RWPE2 (cell line): Measurements from ENCODE around the gene CENPP.

Experiments used
- ATAC-seq: fragments of 200-7000 bp; cut with Tn5 transposase; 3 replicates; pipeline ENCODE4 v1.9.1; 2021; ENCODE audit warnings: low read depth
- DNase-seq: peaks from one replicate; pipeline ENCODE4 v3.0.0-alpha.2; 2020; ENCODE audit warnings: low spot score
- H3K27ac ChIP-seq: fragments of 450-650 bp; 2 replicates; pipeline ENCODE4 v1.5.1; 2017; ENCODE audit warnings: mild to moderate bottlenecking; ENCODE audit not compliant: poor library complexity, severe bottlenecking
- H3K27me3 ChIP-seq: fragments of 250-450 bp; sonication (Bioruptor Pico); 2 replicates; pipeline ENCODE4 v1.5.1; 2021; ENCODE audit warnings: mild to moderate bottlenecking, moderate library complexity; ENCODE audit not compliant: insufficient read depth, poor library complexity, severe bottlenecking
- H3K36me3 ChIP-seq: fragments of 250-450 bp; sonication (Bioruptor Pico); 2 replicates; pipeline ENCODE4 v1.5.1; 2020; ENCODE audit warnings: low read depth, mild to moderate bottlenecking, moderate library complexity
- H3K4me1 ChIP-seq: fragments of 250-450 bp; sonication (Bioruptor Pico); 2 replicates; pipeline ENCODE4 v1.5.1; 2021; ENCODE audit warnings: mild to moderate bottlenecking, moderate library complexity; ENCODE audit not compliant: insufficient read depth, poor library complexity, severe bottlenecking
- H3K4me3 ChIP-seq: fragments of 250-450 bp; sonication (Bioruptor Pico); 2 replicates; pipeline ENCODE4 v1.5.1; 2021; ENCODE audit warnings: mild to moderate bottlenecking, moderate library complexity; ENCODE audit not compliant: severe bottlenecking
- H3K9me3 ChIP-seq: fragments of 250-450 bp; sonication (Bioruptor Pico); 2 replicates; pipeline ENCODE4 v1.5.1; 2021; ENCODE audit warnings: mild to moderate bottlenecking, moderate library complexity; ENCODE audit not compliant: severe bottlenecking
- CTCF ChIP-seq: fragments of 450-650 bp; IDR thresholded peaks from one replicate; pipeline ENCODE4 v1.5.1; 2017; ENCODE audit warnings: mild to moderate bottlenecking, moderate library complexity; ENCODE audit not compliant: poor library complexity, severe bottlenecking

CENPP gene

DNA sequence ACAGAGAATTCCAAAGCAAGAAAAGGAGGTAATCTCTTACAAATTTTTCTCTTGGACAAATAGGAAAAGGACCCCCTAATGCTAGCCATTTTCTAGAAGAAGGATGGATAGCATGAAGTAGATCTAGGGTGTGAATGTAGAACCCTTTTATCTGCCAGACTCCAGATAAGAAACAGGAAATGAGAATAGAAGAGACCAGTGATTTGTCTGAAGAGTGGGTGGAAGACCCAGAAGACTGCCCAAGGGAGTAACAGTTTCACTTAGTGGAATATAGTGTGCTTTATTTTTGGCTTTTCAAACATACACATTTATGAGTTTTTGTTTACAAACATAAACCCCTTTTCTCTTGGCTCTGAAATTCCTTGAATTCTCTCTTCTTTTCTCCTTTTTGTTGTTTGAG is 185.0 kb downstream of the CENPP start:
- TF ChIP-seq CTCF, result no peak
- Histone ChIP-seq H3K4me3 (no peak overlapping the region), H3K27me3 (no peaks in the 10 kb centered on the region), H3K27ac (no peak overlapping the region), H3K9me3 (no peaks in the 10 kb centered on the region), H3K4me1 (peaks cover 17% of the 10 kb centered on the region), H3K36me3 (no peaks in the 10 kb centered on the region)
- DNase-seq (no peak), ATAC-seq (no peak)

- Histone ChIP-seq H3K27ac (no peak overlapping the region), H3K27me3 (no peaks in the 10 kb centered on the region), H3K4me3 (no peak overlapping the region), H3K36me3 (no peaks in the 10 kb centered on the region), H3K9me3 (no peaks in the 10 kb centered on the region), H3K4me1 (no peaks in the 10 kb centered on the region)
- no peak for TF ChIP-seq CTCF
- ATAC-seq, result no peak
- DNase-seq, result no peak
Observed at GRCh38 chr9:92512622-92513021, 186.9 kb downstream of the CENPP start.

DNA sequence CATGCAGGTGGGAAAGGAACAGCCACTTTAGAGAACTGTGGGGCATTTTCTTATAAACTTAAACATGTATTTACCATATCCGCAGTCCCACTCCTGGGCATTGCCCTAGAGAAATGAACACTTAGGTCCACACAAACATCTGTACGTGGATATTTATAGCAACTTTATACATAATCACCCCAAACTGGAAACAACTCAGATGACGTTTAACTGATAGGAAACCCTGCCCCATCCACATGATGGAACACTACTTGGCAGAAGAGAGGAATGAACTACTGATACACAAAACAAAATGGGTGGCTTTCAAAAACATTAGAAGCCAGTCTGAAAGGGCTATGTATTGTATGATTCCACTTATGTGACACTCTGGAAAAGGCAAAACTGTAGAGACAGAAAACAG is 187.6 kb downstream of the CENPP start:
- ATAC-seq (no peak), DNase-seq (no peak)
- Histone ChIP-seq H3K36me3 (no peaks in the 10 kb centered on the region), H3K27ac (no peak overlapping the region), H3K27me3 (no peaks in the 10 kb centered on the region), H3K9me3 (no peaks in the 10 kb centered on the region), H3K4me1 (no peaks in the 10 kb centered on the region), H3K4me3 (no peak overlapping the region)
- TF ChIP-seq CTCF, result no peak

- DNase-seq (no peak), ATAC-seq (no peak)
- Histone ChIP-seq H3K27me3 (no peaks in the 10 kb centered on the region), H3K36me3 (no peaks in the 10 kb centered on the region), H3K9me3 (no peaks in the 10 kb centered on the region), H3K4me1 (no peaks in the 10 kb centered on the region), H3K4me3 (no peak overlapping the region), H3K27ac (no peak overlapping the region)
- no peak for TF ChIP-seq CTCF
Observed at GRCh38 chr9:92514635-92515034, 188.9 kb downstream of the CENPP start.

DNA sequence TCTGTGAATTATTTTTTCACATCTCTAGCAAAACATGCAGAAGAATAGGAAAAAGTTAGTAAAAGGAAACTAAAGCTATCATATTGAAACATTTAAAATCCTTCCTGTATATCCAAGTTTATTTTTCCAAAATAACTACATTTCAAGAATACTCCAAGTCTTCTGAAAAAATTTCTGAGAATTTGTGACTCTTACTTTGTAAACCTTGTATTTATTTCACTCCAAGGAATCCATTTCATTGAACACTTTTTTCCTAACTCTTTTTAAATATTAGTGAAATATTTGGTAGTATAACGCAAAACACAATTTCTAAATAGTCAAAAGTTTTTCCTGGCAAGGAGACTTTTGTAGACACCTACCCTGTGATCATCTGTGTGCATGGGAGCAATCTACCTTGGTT is 190.8 kb downstream of the CENPP start:
- H3K36me3 ChIP-seq, result no peaks in the 10 kb centered on the region
- ATAC-seq (no peak), DNase-seq (no peak)
- no peak overlapping the region for H3K4me3 ChIP-seq
- no peaks in the 10 kb centered on the region for H3K9me3 ChIP-seq
- TF ChIP-seq CTCF, result no peak
- no peaks in the 10 kb centered on the region for H3K27me3 ChIP-seq
- no peaks in the 10 kb centered on the region for H3K4me1 ChIP-seq
- H3K27ac ChIP-seq, result no peak overlapping the region
